ENCODE measurements around the gene ITGAV. TPM values are rescaled to one million over a fixed set of nuclear protein-coding genes. Genes with fewer than 3 reads are reported as not detected.

Gene ITGAV
- total RNA-seq, 4 donors from 2014 or later = 98.4 to 117 (median 105) TPM

GRCh38 chr2:186594001-186594722 lies 4.3 kb downstream of the ITGAV start:
- Histone ChIP-seq H3K36me3 (no peaks in the 10 kb centered on the region), H3K4me1 (peaks cover 24 to 78% (median 74%) of the 10 kb centered on the region in 4 donors), H3K27ac (replicated peaks in 1 of 4) (peak overlapping the region; percentile 21 to 64 (median 46)), H3K4me3 (no peak overlapping the region), H3K9me3 (no peaks in the 10 kb centered on the region), H3K27me3 (no peaks in the 10 kb centered on the region)
- DNase-seq (ENCODE audit: extremely low spot score) = no peak
- WGBS = 47% methylated on average over 4 of the region's 4 CpGs
- TF ChIP-seq POLR2A (IDR thresholded peaks at IDR 0.05; ENCODE audit: low read depth) = no peak
- TF ChIP-seq POLR2AphosphoS5 (IDR thresholded peaks at IDR 0.05) = no peak
- TF ChIP-seq CTCF (IDR thresholded peaks at IDR 0.05) = no peak
- TF ChIP-seq EP300 (IDR thresholded peaks at IDR 0.05) = no peak
- intact Hi-C loops (cut with DNase I) = no loop called here

GRCh38 chr2:186595219-186595618 lies 5.4 kb downstream of the ITGAV start:
- Histone ChIP-seq H3K9me3 (no peaks in the 10 kb centered on the region), H3K4me3 (no peak overlapping the region), H3K36me3 (no peaks in the 10 kb centered on the region), H3K4me1 (peaks cover 29 to 85% (median 80%) of the 10 kb centered on the region in 4 donors), H3K27me3 (no peaks in the 10 kb centered on the region), H3K27ac (replicated peaks in 1 of 4) (peak overlapping the region; percentile 21 to 64 (median 46))
- intact Hi-C loops (cut with DNase I) = loop anchor here (5.0 kb wide), 1 partner anchor 47 kb away; no protein-coding TSS in a partner anchor
- no peak for DNase-seq (ENCODE audit: extremely low spot score)
- WGBS = 31% methylated on average over 2 of the region's 2 CpGs
- TF ChIP-seq POLR2AphosphoS5 (IDR thresholded peaks at IDR 0.05) = no peak
- no peak for TF ChIP-seq POLR2A (IDR thresholded peaks at IDR 0.05; ENCODE audit: low read depth)
- TF ChIP-seq CTCF (IDR thresholded peaks at IDR 0.05) = no peak
- TF ChIP-seq EP300 (IDR thresholded peaks at IDR 0.05) = no peak

GRCh38 chr2:186599186-186599778 lies 9.4 kb downstream of the ITGAV start:
- DNase-seq (ENCODE audit: extremely low spot score) = no peak
- intact Hi-C loops (cut with DNase I) = loop anchor here (5.0 kb wide), 1 partner anchor 43 kb away; no protein-coding TSS in a partner anchor
- 86% methylated on average over 3 of the region's 3 CpGs for WGBS
- H3K27me3 ChIP-seq = no peaks in the 10 kb centered on the region
- no peak overlapping the region for H3K27ac ChIP-seq (replicated peaks in 1 of 4)
- peaks cover 33 to 62% (median 54%) of the 10 kb centered on the region in 4 donors for H3K4me1 ChIP-seq
- peaks cover 4 to 21% (median 15%) of the 10 kb centered on the region in 4 donors for H3K36me3 ChIP-seq
- H3K9me3 ChIP-seq = no peaks in the 10 kb centered on the region
- no peak overlapping the region for H3K4me3 ChIP-seq
- no peak for TF ChIP-seq POLR2A (IDR thresholded peaks at IDR 0.05; ENCODE audit: low read depth)
- TF ChIP-seq POLR2AphosphoS5 (IDR thresholded peaks at IDR 0.05) = no peak
- TF ChIP-seq CTCF (IDR thresholded peaks at IDR 0.05) = no peak
- no peak for TF ChIP-seq EP300 (IDR thresholded peaks at IDR 0.05)

DNA sequence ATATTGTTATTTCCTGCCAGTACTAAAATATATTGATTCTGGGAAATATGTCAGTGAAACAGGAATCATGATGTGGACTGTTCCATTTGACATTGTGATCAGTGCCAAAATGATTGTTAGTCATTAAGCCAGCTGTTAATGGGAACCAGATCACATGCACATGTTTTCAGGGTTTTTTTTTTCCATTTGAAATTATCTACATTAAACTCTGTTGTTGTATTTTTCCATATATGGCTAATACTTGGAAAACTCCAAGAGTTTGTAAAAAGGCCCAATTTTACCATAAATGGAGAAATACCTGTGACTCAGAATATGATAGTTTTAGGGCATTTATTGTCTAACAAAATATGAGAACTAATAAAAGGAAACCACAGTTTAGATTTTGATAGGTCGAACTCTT lies 13.4 kb downstream of the ITGAV start:
- peaks cover 24 to 45% (median 35%) of the 10 kb centered on the region in 4 donors for H3K4me1 ChIP-seq
- H3K27me3 ChIP-seq = no peaks in the 10 kb centered on the region
- no peak overlapping the region for H3K27ac ChIP-seq (replicated peaks in 1 of 4)
- no peaks in the 10 kb centered on the region for H3K9me3 ChIP-seq
- no peak overlapping the region for H3K4me3 ChIP-seq
- peaks cover 4 to 24% (median 16%) of the 10 kb centered on the region in 4 donors for H3K36me3 ChIP-seq
- no peak for DNase-seq (ENCODE audit: extremely low spot score)
- TF ChIP-seq POLR2AphosphoS5 (IDR thresholded peaks at IDR 0.05) (no peak), EP300 (IDR thresholded peaks at IDR 0.05) (no peak), POLR2A (IDR thresholded peaks at IDR 0.05; ENCODE audit: low read depth) (no peak), CTCF (IDR thresholded peaks at IDR 0.05) (no peak)
- WGBS = 92% methylated on average over 1 of the region's 1 CpG
- intact Hi-C loops (cut with DNase I) = no loop called here

Measured in esophagus muscularis mucosa (tissue), 4 donors.